Activated CD8-positive, alpha-beta memory T cell treated with anti-CD3 and anti-CD28 coated beads, Interleukin-2, amount 50 U/mL, for 1 hour (primary cell): ENCODE measurements around the gene OLR1.

Experiments used
- DNase-seq: peaks from one replicate; pipeline ENCODE4 v3.0.0-alpha.2; 2020; ENCODE audit errors: extremely low read depth

The OLR1 gene

DNA sequence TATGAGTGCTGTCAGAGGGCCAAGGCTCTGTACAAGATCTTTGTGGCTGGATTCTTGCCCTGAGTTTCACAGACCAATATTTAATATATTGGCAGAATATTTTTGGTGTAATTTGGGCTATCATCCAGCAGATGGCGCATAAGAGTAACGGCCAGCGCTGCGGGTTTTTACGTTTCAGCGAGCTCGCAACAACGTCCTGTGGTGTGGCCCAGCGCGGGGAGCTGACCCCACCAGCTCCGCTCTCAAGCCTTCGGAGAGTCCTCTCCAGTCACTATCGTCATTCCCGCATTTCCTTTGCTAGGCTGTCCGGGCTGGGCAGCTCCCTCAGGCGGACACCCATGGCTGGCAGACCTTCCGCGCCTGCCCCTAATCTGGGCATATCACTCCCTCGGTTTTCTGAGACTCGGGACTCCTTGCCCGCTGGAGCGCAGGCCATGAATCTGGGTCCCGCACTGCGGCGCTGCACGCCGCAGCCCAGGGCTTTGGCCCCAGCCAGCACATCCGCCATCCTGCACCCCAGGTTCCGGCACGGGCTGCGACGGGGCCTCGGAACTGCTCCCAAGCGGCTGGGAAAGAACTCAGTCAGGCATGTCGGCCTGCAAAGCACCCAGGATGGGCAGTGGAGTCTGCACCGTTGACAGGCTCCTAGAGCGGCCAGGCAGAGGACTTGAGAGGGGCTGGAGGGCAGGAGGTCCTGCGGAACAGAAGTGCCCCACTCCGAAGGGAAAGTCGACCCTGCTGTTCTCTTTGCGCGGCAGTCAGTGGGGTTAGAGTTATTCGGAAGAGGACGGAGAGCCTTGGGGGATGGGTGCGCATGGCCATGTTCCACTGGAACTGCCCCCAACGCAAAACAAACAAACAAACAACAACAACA, 18.4 kb downstream of the OLR1 start:
- DNase-seq, result peak; percentile 7

DNA sequence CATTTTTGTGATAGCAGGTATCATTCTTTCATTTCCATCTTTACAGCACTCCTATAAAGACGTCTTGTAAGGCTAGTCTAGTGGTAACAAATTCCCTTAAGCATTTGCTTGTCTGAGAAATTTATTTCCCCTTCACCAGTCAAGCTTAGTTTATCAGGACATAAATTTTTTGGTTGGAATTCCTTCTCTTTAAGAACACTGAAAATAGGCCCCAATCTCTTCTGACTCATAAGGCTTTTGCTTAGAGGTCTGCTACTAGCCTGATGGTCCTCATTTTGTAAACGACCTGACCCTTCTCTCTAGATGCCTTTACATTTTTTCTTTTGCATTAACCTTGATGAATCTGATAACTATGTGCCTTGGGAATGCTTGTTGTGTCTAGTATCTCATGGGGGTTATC, 20.3 kb downstream of the OLR1 start:
- DNase-seq, result no peak

DNA sequence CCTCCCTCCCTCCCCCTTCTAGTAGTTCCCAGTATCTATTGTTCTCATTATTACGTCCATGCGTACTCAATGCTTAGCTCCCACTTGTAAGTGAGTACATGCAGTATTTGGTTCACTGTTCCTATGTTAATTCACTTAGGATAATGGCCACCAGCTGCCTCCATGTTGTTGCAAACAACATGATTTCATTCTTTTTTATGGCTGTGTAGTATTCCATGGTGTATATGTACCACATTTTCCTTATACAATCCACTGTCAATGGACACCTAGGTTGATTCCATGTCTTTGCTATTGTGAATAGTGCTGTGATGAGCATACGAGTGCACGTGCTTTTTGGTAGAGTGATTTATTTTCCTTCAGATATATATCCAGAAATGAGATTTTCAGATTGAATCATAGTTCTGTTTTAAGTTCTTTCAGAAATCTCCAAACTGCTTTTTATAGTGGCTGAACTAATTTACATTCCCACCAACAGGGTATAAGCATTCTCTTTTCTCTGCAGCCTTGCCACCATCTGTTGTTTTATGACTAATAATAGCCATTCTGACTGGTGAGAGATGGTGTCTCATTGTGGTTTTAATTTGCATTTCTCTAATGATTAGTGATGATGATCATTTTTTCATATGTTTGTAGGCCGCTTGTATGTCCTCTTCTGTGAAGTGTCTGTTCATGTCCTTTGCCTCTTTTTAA, 24.1 kb downstream of the OLR1 start:
- no peak for DNase-seq

DNA sequence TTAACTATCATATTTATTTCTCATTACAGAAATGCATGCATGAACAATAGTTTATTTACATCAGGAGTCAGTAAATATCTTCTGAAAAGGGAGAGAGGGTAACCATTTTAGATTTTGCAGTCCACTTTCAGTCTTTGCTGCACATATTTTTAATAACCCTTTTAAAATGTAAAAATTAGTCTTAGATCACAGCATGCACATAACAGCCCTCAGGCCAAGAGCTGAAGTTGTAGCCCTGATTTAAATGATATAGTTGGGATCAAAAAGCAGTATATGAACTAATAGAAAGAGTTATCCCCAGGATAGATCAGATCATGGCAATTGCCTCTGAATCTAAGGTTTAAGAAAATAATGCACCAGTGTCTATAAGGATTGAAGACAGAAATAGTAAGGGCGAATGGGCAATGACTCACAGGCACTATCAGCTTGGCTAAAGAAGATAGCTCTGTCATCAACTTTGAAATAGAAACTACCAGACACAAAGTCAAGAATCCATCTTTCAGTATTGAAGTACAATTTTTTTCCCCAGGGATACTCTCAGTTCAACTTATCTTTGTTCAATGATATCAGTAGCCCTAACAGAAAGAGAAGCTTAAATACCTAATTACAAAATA, 28.8 kb downstream of the OLR1 start:
- DNase-seq, result no peak

DNA sequence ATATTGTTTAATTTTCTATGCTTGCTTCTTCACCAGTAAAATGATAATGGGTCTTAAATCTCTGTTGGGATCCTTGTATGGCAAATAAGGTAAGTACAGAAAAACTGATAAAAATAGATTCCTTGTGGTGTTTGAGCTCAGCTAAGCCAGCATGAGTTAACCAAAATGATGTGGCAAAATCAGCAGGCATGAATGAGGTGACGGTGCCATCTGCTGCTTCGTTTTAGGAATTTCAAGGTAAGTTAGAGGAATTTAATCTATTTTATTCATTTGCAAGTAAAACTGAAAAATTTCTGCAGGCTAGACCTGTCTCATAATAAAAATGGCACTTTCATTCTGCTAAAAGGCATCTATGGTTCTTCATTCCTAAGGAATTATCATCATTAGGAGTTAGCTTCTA, 31.9 kb downstream of the OLR1 start:
- peak; percentile 7 for DNase-seq

DNA sequence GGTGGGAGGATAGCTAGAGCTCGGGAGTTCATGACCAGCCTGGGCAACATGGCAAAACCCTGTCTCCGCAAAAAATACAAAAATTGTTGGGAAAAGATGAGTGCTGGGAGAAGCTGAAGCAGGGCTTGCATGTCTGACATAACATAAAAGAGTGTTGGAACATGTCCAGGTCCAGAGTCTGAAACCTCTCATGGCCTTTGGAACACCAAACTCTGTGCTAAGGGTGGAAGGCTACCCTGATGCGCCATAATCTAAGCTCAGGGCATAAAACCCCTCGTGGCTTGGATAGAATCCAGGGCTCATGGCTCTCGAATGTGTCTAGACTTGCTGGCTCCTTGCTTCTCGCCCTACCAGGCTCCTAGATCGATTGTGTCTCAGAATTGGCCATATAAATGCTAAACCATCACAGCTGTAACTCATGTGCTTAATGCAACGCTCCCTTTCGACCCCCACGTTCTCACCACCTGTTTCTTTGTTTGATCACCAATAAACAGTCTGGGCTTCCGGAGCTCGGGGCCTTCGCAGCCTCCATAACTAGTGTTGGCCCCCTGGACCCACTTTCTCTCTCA, 35.2 kb downstream of the OLR1 start:
- DNase-seq, result no peak

DNA sequence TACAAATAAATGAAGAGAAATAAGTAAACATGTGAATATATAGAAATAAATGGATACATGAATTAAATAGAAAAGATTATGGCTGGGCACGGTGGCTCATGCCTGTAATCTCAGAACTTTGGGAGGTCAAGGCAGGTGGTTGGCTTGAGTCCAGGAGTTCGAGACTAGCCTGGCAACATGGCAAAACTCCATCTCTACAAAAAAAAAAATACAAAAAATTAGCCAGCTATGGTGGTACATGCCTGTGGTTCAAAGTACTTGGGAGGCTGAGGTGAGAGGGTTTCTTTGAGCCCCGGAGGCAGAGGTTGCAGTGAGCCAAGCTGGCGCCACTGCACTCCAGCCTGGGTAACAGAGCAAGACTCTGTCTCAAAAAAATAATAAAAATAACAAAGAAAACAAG, 36.8 kb downstream of the OLR1 start:
- no peak for DNase-seq

DNA sequence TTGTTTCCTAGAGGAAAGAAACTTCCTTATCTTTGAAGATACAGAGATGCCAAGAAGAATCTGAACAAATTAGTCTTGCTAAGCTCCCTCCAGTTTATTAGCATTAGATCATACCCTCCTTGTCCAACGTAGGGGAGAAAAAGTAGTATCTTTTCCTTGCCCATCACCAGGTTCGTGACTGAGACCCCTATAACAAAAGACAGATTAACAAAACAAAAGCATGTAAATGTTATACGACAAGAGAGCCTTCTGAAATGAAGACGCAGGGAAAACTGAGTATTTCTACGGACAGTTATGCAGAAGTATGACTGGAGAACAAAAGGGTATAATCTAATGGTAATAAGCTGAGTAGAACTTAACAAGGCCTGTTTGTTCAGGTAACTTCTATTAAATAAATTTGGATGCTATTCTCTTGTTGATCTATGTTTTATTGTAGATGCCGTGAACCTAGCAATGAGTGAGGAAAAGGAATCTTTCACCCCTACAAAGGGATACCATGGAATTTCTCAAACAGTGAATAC, 39.0 kb downstream of the OLR1 start:
- DNase-seq, result no peak

DNA sequence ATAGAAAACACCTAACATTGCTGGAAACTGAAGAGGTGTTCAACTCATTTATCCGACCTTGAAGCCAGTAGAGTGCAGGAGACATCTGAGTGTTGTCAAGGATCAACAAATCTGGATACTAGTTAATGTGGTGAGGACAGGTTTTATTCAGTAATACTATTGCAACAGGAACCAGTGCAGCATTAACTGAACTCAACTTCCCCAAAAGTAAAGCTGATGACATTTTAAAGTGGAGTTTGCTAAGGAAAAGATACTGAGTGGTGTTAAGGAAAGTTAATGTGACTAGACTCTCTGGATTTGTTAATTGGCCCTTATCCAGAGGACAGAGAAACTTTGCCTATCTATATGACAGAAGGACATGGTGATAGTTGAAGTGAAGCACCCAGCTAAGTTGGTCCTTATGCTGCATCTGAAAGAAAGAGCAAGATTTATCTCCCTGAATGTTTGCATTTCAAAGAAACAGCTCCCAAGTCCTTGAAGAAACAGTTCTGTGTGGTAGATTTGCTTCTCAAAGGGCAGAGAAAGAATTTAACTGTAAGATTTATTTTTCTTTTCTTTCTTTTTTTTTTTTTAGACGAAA, 40.7 kb downstream of the OLR1 start:
- no peak for DNase-seq

DNA sequence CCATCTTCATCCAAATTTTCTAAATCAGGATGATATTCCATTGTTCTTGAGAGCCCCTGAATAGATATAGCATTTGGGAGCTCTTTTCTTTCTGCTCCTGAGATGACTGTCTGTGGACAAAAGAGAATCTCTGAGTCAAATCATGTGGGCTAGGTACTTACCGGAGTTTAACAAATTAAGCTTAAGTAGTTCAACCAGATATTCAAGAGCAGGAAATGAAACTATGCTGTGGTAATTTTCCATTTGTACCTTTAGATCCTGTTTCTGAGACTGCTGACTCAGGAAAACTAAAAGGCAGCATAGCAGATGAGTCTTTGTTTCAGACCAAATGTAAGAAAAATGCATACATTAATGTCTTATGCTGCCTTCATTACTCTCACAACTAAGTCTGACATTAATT, 41.9 kb downstream of the OLR1 start, which contains the start of gene CLEC7A:
TSS of gene CLEC7A (minus strand) at position 158 of the 400 bp plus-strand sequence. CDS start at position 41, 117 bp downstream.
- no peak for DNase-seq

DNA sequence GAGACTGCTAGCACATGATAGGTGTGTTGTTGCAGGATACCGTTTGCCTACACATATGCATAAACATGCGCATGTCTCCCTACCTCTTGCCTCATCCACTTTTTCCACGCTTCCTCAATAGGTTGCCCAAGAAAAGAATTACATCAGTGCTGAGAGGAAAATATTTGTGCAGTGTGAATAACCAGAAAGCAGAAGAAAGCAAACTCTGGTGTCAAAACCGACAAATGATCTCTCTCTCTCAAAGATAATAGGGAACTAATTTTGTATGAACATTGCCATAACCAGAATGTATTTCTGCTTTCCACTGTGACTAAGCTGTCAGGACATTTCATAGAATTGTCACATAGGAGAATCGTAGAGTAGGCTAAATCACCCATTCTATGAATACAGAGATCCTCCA, 43.2 kb downstream of the OLR1 start:
- DNase-seq, result no peak

DNA sequence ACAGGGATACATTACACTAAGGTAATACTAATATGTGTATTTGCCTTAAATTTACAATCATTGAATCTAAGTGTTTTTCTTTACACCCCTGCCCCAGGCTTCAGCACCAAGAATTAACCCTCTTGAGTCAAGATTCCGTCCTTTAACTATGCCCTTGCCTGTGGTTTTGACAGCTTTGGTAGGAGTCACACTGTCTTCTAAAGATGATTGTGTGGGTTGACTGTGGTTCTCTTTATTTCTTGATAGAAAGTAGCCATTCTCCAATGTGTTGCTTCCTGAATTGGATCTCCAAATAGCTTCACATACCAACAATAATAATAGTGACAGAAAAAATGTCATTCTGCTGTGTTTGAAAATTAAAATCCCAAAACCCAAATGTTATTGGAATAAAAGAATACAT, 45.5 kb downstream of the OLR1 start:
- no peak for DNase-seq

DNA sequence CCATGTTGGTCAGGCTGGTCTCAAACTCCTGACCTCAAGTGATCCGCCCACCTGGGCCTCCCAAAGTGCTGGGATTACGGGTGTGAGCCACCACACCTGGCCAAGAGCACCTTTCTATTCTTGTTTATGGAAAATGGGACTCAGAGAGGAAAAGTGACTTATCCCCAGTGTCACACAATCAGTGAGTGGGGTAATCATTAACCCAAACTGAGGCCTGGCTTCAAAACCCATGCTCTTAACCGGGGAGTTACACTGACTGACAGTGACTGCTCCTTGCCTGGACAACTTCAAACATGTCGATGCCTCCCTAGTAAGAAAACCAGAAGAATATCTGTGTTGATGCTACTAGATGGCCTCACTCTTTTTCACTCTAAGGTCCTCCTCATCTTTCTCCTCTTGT, 49.2 kb downstream of the OLR1 start:
- no peak for DNase-seq

DNA sequence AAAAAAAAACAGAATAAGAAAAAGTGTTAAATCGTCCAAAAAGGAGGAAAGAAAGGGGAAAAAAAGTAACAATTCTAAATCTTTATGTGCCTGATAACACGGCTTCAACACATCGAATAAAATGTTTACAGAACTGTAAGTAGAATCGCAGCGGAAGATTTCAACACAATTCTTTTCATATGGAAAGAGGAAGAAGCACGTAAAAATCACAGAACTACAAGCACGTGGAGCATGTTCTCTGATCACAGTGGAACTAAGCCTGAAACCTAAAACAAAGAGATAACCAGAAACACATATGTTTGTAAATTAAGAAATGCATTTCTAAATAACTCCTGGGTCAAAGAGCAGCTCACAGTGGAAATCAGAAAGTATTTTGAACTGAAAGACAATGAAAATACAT, 50.7 kb downstream of the OLR1 start:
- no peak for DNase-seq

DNA sequence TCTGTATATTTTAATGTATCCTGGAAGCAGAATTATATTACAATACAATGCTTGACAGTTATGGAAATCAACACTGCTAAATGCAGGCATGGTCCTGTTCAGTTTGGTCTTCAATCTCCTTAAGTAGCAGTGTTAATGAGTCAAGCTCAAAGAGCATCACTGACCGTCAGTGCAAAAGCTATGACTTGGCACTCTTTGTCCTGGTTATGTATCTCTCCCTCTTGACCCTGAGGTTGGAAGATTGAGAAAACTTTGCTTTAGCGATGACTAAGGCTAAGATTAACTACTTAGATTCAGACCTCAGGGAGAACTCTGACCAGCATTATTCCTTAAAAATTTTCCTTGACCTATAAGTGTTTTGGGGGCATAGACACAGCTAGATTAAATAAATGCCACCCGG, 52.9 kb downstream of the OLR1 start:
- no peak for DNase-seq

DNA sequence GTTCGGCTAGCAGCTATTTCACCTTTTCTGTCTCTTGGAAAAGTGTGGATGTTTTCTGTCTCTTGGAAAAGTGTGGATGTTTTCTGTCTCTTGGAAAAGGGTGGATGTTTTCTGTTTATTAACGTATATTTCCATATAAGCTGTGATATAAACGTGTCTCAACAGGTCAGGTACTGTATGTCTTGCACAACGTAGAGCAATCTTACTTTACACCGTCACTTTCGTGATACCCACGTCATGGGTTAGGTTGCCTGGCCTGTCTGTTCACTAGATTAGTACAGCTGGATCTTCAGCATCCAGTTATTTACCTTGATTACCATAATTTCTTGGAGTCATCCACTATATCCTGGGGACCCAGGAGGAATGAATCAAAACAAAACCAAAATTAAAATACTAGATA, 56.0 kb downstream of the OLR1 start:
- DNase-seq, result no peak

DNA sequence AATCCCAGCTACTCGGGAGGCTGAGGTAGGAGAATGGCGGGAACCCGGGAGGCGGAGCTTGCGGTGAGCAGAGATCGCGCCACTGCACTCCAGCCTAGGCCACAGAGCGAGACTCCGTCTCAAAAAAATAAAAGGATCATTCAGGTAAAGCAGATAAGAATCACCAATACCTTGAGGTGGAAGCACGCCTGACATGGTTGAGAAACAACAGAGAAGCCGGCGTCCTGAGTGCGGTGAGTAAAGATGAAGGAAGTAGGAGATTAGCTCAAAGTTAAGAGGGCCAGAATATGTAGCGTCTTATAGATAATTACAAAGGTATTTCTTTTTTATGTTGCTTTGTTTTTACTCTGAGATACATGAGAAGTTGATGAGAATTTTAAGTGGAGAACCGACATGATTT, 56.6 kb downstream of the OLR1 start:
- no peak for DNase-seq

DNA sequence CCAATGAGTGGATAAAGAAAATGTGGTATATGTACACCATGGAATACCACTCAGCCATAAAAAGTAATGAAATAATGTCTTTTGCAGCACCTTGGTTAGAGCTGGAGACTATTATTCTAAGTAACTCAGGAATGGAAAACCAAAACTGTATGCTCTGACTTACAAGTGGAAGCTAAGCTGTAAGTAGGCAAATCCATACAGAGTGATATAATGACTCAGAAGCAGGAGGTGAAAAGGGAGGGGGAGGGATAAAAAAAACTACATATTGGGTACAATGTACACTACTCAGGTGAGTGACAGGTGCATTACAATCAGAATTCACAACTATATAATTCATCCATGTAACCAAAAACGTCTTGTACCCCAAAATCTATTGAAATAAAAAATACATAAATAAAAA, 58.0 kb downstream of the OLR1 start:
- DNase-seq, result no peak

DNA sequence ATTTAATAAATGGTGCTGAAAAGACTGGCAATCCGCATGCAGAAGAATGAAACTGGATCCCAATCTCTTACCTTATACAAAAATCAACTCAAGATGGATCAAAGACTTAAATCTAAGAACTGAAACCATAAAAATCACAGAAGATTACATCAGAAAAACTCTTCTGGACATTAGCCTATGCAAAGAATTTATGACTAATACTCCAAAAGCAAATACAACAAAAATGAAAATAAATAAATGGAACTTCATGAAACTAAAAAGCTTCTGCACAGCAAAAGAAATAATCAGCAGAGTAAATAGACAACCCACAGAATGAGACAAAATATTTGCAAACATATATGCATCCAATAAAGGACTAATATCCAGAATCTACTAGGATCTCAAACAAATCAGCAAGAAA, 58.9 kb downstream of the OLR1 start:
- no peak for DNase-seq

DNA sequence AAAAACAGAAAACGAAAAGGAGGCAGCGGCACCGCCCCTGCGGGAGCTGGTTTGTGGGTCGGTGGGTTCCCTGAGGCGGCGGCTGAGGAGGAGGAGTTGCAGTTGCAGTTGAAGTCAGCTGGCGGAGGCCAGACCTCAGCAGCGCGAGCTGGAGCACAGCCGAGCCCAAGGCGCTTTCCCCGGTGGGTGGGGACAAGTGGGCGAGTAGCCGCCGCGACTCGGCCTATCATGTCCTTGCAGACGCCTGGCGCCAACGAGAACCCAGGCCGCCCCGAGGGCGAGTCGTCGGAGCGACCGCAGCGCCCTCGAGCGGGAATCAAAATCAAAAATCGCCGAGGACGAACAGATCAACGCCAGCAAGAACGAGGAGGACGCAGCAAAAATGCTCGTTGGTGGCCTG, 60.5 kb downstream of the OLR1 start:
- DNase-seq, result no peak

DNA sequence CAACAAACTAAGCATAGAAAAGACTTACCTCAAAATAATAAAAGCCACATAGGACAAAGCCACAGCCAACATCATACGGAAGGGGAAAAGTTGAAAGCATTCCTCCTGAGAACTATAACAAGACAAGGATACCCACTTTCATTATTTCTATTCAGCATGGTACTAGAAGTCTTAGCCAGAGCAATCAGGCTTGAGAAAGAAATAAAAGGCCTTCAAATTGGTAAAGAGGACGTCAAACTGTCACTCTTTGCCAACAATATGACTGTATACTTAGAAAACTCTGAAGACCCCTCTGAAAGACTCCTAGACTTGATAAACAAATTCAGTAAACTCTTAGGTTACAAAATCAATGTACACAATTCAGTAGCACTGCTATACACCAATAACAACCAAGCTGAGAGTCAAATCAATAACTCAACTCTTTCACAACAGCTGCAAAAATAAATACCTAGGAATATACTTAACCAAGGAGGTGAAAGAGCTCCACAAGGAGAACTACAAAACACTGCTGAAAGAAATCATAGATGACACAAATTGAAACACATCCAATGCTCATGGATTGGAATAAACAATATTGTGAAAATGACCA, 61.6 kb downstream of the OLR1 start:
- no peak for DNase-seq
